HG02678 (cell line): ENCODE results near the gene TULP3.
"Not testable (repeated sequence)": the region's sequence is repeated elsewhere in the genome, so short reads cannot be mapped to it uniquely, and the experiment has no call there.

ENCODE experiments used
- ATAC-seq: cut with Tn5 transposase; IDR thresholded peaks from one replicate; pipeline ENCODE4 v1.9.1; 2021; ENCODE audit warnings: mild to moderate bottlenecking, moderate library complexity; ENCODE audit not compliant: unreplicated experiment

Gene TULP3, protein sequence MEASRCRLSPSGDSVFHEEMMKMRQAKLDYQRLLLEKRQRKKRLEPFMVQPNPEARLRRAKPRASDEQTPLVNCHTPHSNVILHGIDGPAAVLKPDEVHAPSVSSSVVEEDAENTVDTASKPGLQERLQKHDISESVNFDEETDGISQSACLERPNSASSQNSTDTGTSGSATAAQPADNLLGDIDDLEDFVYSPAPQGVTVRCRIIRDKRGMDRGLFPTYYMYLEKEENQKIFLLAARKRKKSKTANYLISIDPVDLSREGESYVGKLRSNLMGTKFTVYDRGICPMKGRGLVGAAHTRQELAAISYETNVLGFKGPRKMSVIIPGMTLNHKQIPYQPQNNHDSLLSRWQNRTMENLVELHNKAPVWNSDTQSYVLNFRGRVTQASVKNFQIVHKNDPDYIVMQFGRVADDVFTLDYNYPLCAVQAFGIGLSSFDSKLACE

GRCh38 chr12:2890388-2891239 lies at the start of gene TULP3:
TSS of gene TULP3 (plus strand) at chr12:2890891. CDS start at chr12:2890948, 57 bp downstream.
- ATAC-seq, result peak; percentile 99

- no peak for ATAC-seq
Measured at GRCh38 chr12:2841056-2841650, 49.5 kb upstream of the TULP3 start.

- ATAC-seq, result no peak
Measured at GRCh38 chr12:2842948-2843347, 47.7 kb upstream of the TULP3 start.

DNA sequence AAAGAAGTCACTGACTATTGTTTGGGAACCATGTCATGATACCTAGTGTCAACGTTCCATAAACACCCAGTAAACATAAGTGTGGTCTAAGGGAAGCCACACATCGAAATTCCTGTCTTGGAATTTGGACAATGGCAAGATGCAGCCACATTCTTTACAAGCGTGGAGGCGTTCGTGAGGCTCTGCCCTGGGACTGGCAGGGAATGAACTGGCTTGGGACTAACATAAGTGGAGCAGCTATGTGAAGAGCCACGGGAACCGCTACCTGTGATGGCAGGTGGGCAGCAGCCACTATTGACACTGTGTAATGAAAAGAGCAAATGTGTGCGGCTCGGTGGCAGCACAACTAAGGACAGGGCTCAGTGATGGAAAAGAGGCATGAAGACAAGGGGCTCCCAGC lies 45.9 kb upstream of the TULP3 start:
- no peak for ATAC-seq

DNA sequence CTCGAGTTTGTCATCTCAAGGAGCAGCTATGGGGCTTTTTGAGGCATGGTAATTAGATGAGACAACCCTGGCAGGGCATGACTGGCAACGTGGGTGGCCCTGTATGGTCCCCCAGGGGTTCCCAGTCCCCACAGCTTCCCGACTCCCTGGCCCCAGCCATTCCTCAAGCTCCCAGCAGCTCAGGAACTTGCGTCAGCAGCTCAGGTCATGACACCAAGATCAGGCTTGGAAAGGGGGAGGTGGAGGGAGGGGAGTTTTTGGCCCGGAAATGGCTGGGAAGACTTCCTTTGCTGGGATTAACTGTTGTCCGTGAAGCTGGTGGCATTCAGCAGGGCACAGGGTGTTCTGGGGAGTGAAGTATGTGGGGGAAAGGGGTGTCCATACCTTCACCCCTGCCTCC lies 45.4 kb upstream of the TULP3 start:
- ATAC-seq, result no peak

- no peak for ATAC-seq
Measured at GRCh38 chr12:2851931-2852330, 38.8 kb upstream of the TULP3 start.

DNA sequence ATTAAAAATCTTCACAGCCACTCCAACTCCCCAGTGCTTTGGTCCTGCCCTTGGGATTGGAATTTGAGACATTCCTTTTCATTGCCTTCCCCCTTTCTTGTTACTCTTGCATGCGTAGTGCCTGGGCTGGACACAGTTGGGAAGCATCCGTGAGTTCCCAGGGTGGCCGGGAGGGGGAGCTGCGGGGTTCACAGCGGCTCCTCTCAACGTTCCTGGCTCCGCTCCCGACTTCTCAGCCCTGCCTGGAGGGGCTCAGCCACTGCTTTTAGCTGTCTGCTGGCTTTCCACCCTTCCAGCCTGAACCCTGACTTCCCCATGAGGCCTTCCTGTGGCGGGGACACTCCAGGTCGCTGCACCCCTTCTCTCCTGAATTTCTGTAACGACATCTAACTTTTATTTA lies 37.1 kb upstream of the TULP3 start:
- ATAC-seq, result no peak

GRCh38 chr12:2854669-2855453 lies 35.8 kb upstream of the TULP3 start:
- no peak for ATAC-seq

GRCh38 chr12:2855546-2855945 lies 35.1 kb upstream of the TULP3 start:
- no peak for ATAC-seq

GRCh38 chr12:2856051-2856450 lies 34.6 kb upstream of the TULP3 start:
- no peak for ATAC-seq

DNA sequence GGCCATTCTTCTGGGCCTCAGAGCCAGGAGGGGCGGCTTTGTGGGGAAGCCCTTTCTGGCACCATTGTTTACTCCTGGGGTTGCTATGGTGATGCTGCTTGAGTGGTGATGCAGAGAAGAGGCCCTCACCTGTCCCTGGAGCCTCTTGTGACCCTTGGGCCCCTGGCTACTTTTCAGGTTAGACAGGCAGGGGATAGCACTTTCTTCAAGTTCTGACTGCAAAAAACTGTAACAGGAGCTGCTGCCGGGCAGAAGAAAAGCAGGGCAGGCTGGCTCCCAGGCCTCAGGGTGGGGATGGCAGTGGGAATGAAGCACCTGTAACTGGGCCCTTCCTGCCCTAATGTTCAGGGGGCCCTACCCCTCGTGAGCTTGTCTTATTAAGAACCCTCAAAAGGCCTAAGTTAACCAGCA lies 33.7 kb upstream of the TULP3 start, which contains the start of gene TEX52:
Gene TEX52, minus strand, starts transcription at position 19 of the 411 bp plus-strand sequence. Its CDS starts 13 bp downstream, at position 6.
- ATAC-seq, result no peak

DNA sequence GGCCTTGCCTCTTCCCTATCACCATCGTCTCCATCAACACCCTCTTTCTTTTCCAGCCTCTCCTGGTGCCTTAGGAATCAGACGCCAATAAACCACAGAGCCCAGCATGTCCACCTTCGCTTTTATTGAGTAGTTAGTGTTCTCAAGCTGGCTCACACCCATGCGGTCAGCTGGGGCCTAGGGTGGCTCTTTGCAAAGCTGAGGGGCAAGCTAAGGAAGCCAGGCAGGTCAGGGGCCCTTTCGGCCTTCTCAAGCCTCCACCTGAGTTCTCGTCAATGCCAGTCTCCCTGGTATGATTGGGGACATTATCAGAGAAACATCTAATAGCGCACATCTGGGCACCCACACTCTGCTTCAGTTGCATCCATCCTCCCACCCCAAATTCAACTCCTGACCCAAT lies 33.1 kb upstream of the TULP3 start:
- no peak for ATAC-seq

DNA sequence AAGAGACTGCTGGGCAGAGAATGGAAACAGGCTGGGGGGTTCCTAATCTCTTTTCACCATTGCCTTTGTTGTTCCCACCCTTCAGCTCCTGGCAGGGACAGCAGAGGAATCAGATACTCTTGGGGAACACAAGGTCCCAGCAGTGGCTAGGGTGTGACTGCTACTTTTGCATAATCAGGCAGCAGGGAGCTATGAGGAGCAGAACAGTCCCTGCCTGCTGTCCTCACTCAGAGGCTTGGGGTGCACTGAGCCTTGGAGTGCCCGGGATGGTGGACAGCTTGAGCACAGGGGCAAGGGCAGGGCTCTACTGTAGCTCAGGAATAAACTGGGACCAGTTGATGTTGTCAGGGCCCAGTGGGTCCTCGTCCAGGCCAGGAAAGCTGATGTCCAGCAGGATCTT lies 32.4 kb upstream of the TULP3 start:
- ATAC-seq, result no peak

- ATAC-seq, result no peak
Measured at GRCh38 chr12:2858944-2859421, 31.7 kb upstream of the TULP3 start.

DNA sequence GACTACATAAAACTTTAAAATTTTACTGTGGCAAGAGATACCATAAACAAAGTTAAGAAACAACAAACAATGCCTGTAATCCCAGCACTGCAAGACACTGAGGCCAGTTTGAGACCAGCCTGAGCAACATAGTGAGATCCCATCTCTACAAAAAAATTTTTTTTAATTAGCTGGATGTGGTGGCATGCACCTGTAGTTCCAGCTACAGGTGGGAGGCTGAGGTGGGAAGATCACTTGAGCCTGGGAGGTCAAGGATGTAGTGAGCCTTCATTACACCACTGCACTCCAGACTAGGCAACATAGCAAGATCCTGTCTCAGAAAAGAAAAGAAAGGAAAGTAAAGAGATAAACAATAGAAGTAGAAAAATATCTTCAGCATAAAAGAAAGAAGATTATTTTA lies 30.5 kb upstream of the TULP3 start:
- no peak for ATAC-seq

DNA sequence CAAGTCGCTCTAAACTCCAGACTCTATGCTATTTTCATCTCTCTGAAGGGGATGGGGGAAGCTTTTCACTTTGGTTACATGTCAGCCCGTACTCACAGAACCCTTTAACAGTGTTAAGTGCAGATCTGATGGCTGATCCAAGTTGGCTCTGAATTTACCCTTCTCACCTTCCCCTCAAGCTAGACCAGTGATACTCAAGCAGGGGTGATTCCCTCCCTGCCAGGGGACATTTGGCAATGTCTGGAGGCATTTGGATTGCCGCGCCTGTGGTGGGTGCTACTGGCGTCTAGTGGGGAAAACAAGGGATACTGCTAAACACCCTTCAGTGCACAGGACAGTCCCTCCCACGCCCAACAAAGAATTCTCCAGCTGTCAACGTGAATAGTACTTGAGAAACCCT lies 27.8 kb upstream of the TULP3 start:
- no peak for ATAC-seq

DNA sequence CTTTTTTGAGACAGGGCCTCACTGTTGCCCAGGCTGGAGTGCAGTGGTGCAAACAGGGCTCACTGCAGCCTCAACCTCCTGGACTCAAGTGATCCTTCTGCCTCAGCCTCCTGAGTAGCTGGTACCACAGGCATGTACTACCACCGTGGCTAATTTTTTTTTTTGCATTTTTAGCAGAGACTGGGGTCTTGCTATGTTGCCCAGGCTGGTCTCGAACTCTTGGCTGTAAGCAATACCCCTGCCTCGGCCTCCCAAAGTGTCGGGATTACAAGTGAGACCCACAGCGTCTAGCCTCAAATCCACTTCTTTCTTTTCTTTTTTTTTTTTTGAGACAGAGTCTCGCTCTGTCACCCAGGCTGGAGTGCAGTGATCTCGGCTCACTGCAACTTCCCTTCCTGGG lies 27.3 kb upstream of the TULP3 start:
- ATAC-seq, result not testable (repeated sequence)

DNA sequence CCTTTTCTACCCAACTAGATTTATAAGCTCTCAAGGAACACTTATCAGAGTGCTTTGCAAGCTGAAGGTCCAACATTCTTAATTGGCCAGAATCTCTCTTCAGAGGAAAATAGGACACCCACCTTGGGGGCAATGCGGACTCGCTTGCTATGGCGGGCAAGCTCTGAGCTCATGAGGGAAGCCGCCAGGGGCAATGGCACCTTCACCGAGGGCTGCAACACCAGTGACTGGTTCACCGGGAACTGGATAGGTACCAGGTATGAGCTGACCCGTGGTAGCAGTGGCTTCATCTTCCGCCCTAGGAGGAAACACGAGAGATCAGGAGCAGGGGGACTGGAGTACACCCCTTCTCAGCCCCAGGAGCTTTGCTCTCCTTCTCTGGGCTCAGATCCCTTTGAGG lies 26.5 kb upstream of the TULP3 start:
- ATAC-seq, result no peak

- not testable (repeated sequence) for ATAC-seq
Measured at GRCh38 chr12:2868986-2869632, 21.6 kb upstream of the TULP3 start.

- ATAC-seq, result peak; percentile 41
Measured at GRCh38 chr12:2876431-2877046, 14.2 kb upstream of the TULP3 start.
